Effector memory CD4-positive, alpha-beta T cell (primary cell): Measurements from ENCODE around the gene VEZF1.

Source experiments
- DNase-seq, 3 donors: peaks; one replicate each; pipeline ENCODE4 v3.0.0-alpha.2; 2020
- H3K27ac ChIP-seq: 2 replicates; pipeline ENCODE4 v1.7.0; 2013; ENCODE audit warnings: mild to moderate bottlenecking, low read length, moderate library complexity; ENCODE audit not compliant: insufficient read depth, poor library complexity, severe bottlenecking
- H3K27me3 ChIP-seq: replicated peaks from 2 replicates; pipeline ENCODE4 v1.7.0; 2013; ENCODE audit warnings: mild to moderate bottlenecking, low read length; ENCODE audit not compliant: insufficient read depth, control insufficient read depth, poor library complexity, severe bottlenecking
- H3K36me3 ChIP-seq: 2 replicates; pipeline ENCODE4 v1.7.0; 2013; ENCODE audit warnings: mild to moderate bottlenecking, low read length, moderate library complexity; ENCODE audit not compliant: control insufficient read depth, insufficient read depth
- H3K4me1 ChIP-seq: 2 replicates; pipeline ENCODE4 v1.7.0; 2013; ENCODE audit warnings: low read length, mild to moderate bottlenecking; ENCODE audit not compliant: control insufficient read depth, insufficient read depth, poor library complexity, severe bottlenecking
- H3K4me3 ChIP-seq: 2 replicates; pipeline ENCODE4 v1.7.0; 2013; ENCODE audit warnings: low read length, low read depth, mild to moderate bottlenecking; ENCODE audit not compliant: insufficient read depth, poor library complexity, severe bottlenecking
- H3K9me3 ChIP-seq: 2 replicates; pipeline ENCODE4 v1.7.0; 2013; ENCODE audit warnings: mild to moderate bottlenecking, low read length, moderate library complexity; ENCODE audit not compliant: control insufficient read depth

Gene VEZF1

GRCh38 chr17:57997085-57997809 lies 9.2 kb upstream of the VEZF1 start:
- H3K9me3 ChIP-seq: no peaks in the 10 kb centered on the region
- peaks cover 6% of the 10 kb centered on the region for H3K4me1 ChIP-seq
- H3K36me3 ChIP-seq: peaks cover under 1% of the 10 kb centered on the region

GRCh38 chr17:57995076-57995956 lies 7.3 kb upstream of the VEZF1 start:
- Histone ChIP-seq H3K27ac (peak overlapping the region; percentile 14), H3K4me3 (no peak overlapping the region), H3K9me3 (no peaks in the 10 kb centered on the region), H3K27me3 (no peaks in the 10 kb centered on the region), H3K4me1 (peaks cover 6% of the 10 kb centered on the region), H3K36me3 (no peaks in the 10 kb centered on the region)
- DNase-seq: peak; percentile 11 to 33 (median 22)

More at GRCh38 chr17:57997085-57997809, 9.2 kb upstream of the VEZF1 start:
- Histone ChIP-seq H3K4me3 (no peak overlapping the region), H3K27ac (no peak overlapping the region), H3K27me3 (no peaks in the 10 kb centered on the region)
- DNase-seq: no peak

GRCh38 chr17:57994436-57994835 lies 6.4 kb upstream of the VEZF1 start:
- no peak overlapping the region for H3K4me3 ChIP-seq
- no peaks in the 10 kb centered on the region for H3K27me3 ChIP-seq
- no peaks in the 10 kb centered on the region for H3K36me3 ChIP-seq
- no peaks in the 10 kb centered on the region for H3K9me3 ChIP-seq
- DNase-seq: no peak
- H3K4me1 ChIP-seq: peaks cover 6% of the 10 kb centered on the region
- no peak overlapping the region for H3K27ac ChIP-seq

- H3K4me1 ChIP-seq: peaks cover 10% of the 10 kb centered on the region
These were observed 5.7 kb upstream of the VEZF1 start for GRCh38 chr17:57993471-57994365.

GRCh38 chr17:57991537-57991936 lies 3.5 kb upstream of the VEZF1 start:
- Histone ChIP-seq H3K9me3 (no peaks in the 10 kb centered on the region), H3K27me3 (no peaks in the 10 kb centered on the region), H3K36me3 (no peaks in the 10 kb centered on the region), H3K4me3 (no peak overlapping the region), H3K4me1 (peaks cover 12% of the 10 kb centered on the region), H3K27ac (no peak overlapping the region)
- no peak for DNase-seq

More at GRCh38 chr17:57993471-57994365, 5.7 kb upstream of the VEZF1 start:
- no peak for DNase-seq
- no peaks in the 10 kb centered on the region for H3K36me3 ChIP-seq
- no peaks in the 10 kb centered on the region for H3K9me3 ChIP-seq
- H3K4me3 ChIP-seq: no peak overlapping the region
- no peaks in the 10 kb centered on the region for H3K27me3 ChIP-seq
- H3K27ac ChIP-seq: no peak overlapping the region

GRCh38 chr17:57990037-57990436 lies 2.0 kb upstream of the VEZF1 start:
- no peak for DNase-seq
- Histone ChIP-seq H3K9me3 (no peaks in the 10 kb centered on the region), H3K4me1 (peaks cover 9% of the 10 kb centered on the region), H3K4me3 (no peak overlapping the region), H3K36me3 (no peaks in the 10 kb centered on the region), H3K27me3 (no peaks in the 10 kb centered on the region), H3K27ac (no peak overlapping the region)

GRCh38 chr17:57988301-57989250 lies 522 bp upstream of the VEZF1 start:
- peak overlapping the region; percentile 83 for H3K27ac ChIP-seq
- no peaks in the 10 kb centered on the region for H3K9me3 ChIP-seq
- DNase-seq: no peak
- no peaks in the 10 kb centered on the region for H3K36me3 ChIP-seq
- peaks cover 13% of the 10 kb centered on the region for H3K4me1 ChIP-seq
- H3K4me3 ChIP-seq: peak overlapping the region; percentile 76
- no peaks in the 10 kb centered on the region for H3K27me3 ChIP-seq

- peak overlapping the region; percentile 81 for H3K4me3 ChIP-seq
- peak in 2 of 3 donors; percentile 20 to 22 for DNase-seq
- H3K27ac ChIP-seq: peak overlapping the region; percentile 83
- H3K9me3 ChIP-seq: no peaks in the 10 kb centered on the region
- H3K27me3 ChIP-seq: no peaks in the 10 kb centered on the region
- H3K4me1 ChIP-seq: peaks cover 16% of the 10 kb centered on the region
- peaks cover 6% of the 10 kb centered on the region for H3K36me3 ChIP-seq
These were observed 1.0 kb downstream of the VEZF1 start for GRCh38 chr17:57986841-57987580.
